GM23338 (cell line): ENCODE results near the gene NPW. TPM values are rescaled to one million over a fixed set of nuclear protein-coding genes. Genes with fewer than 3 reads are reported as not detected.

ENCODE experiments used
- ATAC-seq: fragments of 200-7000 bp; cut with Tn5 transposase; 3 replicates; pipeline ENCODE4 v1.9.1; 2020
- DNase-seq: peaks from one replicate; pipeline ENCODE4 v3.0.0-alpha.2; 2015; ENCODE audit warnings: low spot score
- H2AFZ ChIP-seq: fragments of 200-600 bp; sonication (generic); 2 replicates; pipeline ENCODE4 v1.8.0; 2016; ENCODE audit warnings: antibody characterized with exemption, mild to moderate bottlenecking, moderate library complexity
- H3F3A ChIP-seq: fragments of 200-600 bp; sonication (generic); replicated peaks from 2 replicates; pipeline ENCODE4 v1.8.0; 2017; ENCODE audit warnings: antibody characterized with exemption, mixed run types, low read depth
- H3K27ac ChIP-seq: fragments of 200-600 bp; sonication (generic); 2 replicates; pipeline ENCODE4 v1.6.1; 2016; ENCODE audit warnings: low read depth
- H3K27me3 ChIP-seq: fragments of 200-600 bp; sonication (generic); 2 replicates; pipeline ENCODE4 v1.8.0; 2016; ENCODE audit warnings: mild to moderate bottlenecking, mixed run types, moderate library complexity; ENCODE audit not compliant: insufficient read depth
- H3K36me3 ChIP-seq: fragments of 200-600 bp; sonication (generic); 2 replicates; pipeline ENCODE4 v1.8.0; 2016; ENCODE audit warnings: mild to moderate bottlenecking; ENCODE audit not compliant: insufficient read depth
- H3K4me1 ChIP-seq: fragments of 200-600 bp; sonication (generic); 2 replicates; pipeline ENCODE4 v1.8.0; 2016; ENCODE audit warnings: mild to moderate bottlenecking, moderate library complexity; ENCODE audit not compliant: insufficient read depth
- H3K4me2 ChIP-seq: fragments of 200-600 bp; sonication (generic); 2 replicates; pipeline ENCODE4 v1.7.1; 2017; ENCODE audit warnings: mixed run types
- H3K4me3 ChIP-seq: fragments of 200-600 bp; sonication (generic); 2 replicates; pipeline ENCODE4 v1.6.1; 2016; ENCODE audit warnings: mixed run types
- H3K79me2 ChIP-seq: fragments of 200-600 bp; sonication (generic); replicated peaks from 2 replicates; pipeline ENCODE4 v1.8.0; 2017; ENCODE audit warnings: mild to moderate bottlenecking; ENCODE audit not compliant: insufficient read depth
- H3K9me2 ChIP-seq: fragments of 200-600 bp; sonication (generic); 2 replicates; pipeline ENCODE4 v1.8.0; 2017; ENCODE audit not compliant: insufficient read depth
- H4K20me1 ChIP-seq: fragments of 200-600 bp; sonication (generic); replicated peaks from 2 replicates; pipeline ENCODE4 v1.8.0; 2017; ENCODE audit warnings: mild to moderate bottlenecking; ENCODE audit not compliant: insufficient read depth
- H3K27ac Mint-ChIP-seq: 2 replicates; pipeline ENCODE4 v1.8.0; 2020; ENCODE audit warnings: inconsistent platforms, mild to moderate bottlenecking, moderate library complexity, mixed read lengths
- H3K27me3 Mint-ChIP-seq: 3 replicates; pipeline ENCODE4 v1.8.0; 2022; ENCODE audit warnings: low read depth, mild to moderate bottlenecking, moderate library complexity, mixed read lengths, inconsistent platforms; ENCODE audit not compliant: insufficient read depth, poor library complexity
- H3K36me3 Mint-ChIP-seq: 3 replicates; pipeline ENCODE4 v1.8.0; 2021; ENCODE audit warnings: low read depth, mild to moderate bottlenecking, inconsistent platforms, moderate library complexity, mixed read lengths
- H3K4me1 Mint-ChIP-seq: 3 replicates; pipeline ENCODE4 v1.8.0; 2020; ENCODE audit warnings: mild to moderate bottlenecking, inconsistent platforms, mixed read lengths
- H3K4me3 Mint-ChIP-seq: 3 replicates; pipeline ENCODE4 v1.8.0; 2021; ENCODE audit warnings: moderate library complexity, mild to moderate bottlenecking, inconsistent platforms, mixed read lengths
- H3K9me3 Mint-ChIP-seq: 3 replicates; pipeline ENCODE4 v1.8.0; 2020; ENCODE audit warnings: moderate library complexity, mild to moderate bottlenecking, inconsistent platforms, mixed read lengths
- EZH2 ChIP-seq: fragments of 200-600 bp; sonication (generic); IDR thresholded peaks from one replicate; pipeline ENCODE4 v1.8.0; 2017; ENCODE audit warnings: antibody characterized with exemption, mild to moderate bottlenecking, low read depth; ENCODE audit not compliant: unreplicated experiment
- EZH2phosphoT487 ChIP-seq: fragments of 200-600 bp; sonication (generic); IDR thresholded peaks from one replicate; pipeline ENCODE4 v1.8.1; 2018; ENCODE audit warnings: antibody characterized with exemption; ENCODE audit not compliant: unreplicated experiment
- JUNB ChIP-seq: IDR thresholded peaks from one replicate; pipeline ENCODE4 v1.6.1; 2016; ENCODE audit warnings: antibody characterized with exemption; ENCODE audit not compliant: unreplicated experiment
- NANOG ChIP-seq: IDR thresholded peaks from 2 replicates; pipeline ENCODE4 v1.6.1; 2016; ENCODE audit warnings: antibody characterized with exemption, borderline replicate concordance
- ZNF331 ChIP-seq: fragments of 250-450 bp; sonication (Bioruptor Pico); IDR thresholded peaks from 2 replicates; pipeline ENCODE4 v1.5.0; 2020; ENCODE audit warnings: low read depth, mild to moderate bottlenecking, moderate library complexity
- ZNF462 ChIP-seq: fragments of 250-450 bp; sonication (Bioruptor Pico); IDR thresholded peaks from 2 replicates; pipeline ENCODE4 v1.5.0; 2020; ENCODE audit warnings: mild to moderate bottlenecking, moderate library complexity
- polyA plus RNA-seq: library from polyadenylated mRNA; unstranded; fragments of >200 nt; fragmentation: Nextera tagmentation; extraction: Ambion mirVana; gene quantifications from 2 replicates; pipeline ENCODE4 v1.2.1, GENCODE V29; 2016
- total RNA-seq: library from RNA; depleted of rRNA; stranded (reverse); fragments of >200 nt; shearing (Covaris generic); gene quantifications from 2 replicates; pipeline ENCODE4 v1.2.3, GENCODE V29; 2014
- TF ChIP-seq, protein P1 (sequence below), 2 experiments: fragments of 200-600 bp in 1 of 2; sonication (generic) in 1 of 2; conservative IDR thresholded peaks; 2 replicates each; pipeline versions ENCODE4 v1.5.1 to v1.6.1; 2016 to 2017; ENCODE audit warnings: antibody characterized with exemption in 2 of 2, low read depth in 2 of 2, mild to moderate bottlenecking in 2 of 2, moderate library complexity in 1 of 2

The NPW gene
- total and polyA plus RNA-seq, 2 experiments from 2014 or later = 4.5 to 37.6 TPM

GRCh38 chr16:1981398-1981836 lies 38.2 kb upstream of the NPW start, which contains the start of gene NOXO1:
TSS of gene NOXO1 (minus strand) at chr16:1981469. CDS start at chr16:1981179, 290 bp downstream.
- Mint-ChIP-seq H3K27ac (no peak within 1 kb of the TSS), H3K27me3 (peaks cover 48% of the 10 kb centered on the region), H3K36me3 (peaks cover 14% of the 10 kb centered on the region), H3K4me1 (peaks cover 23% of the 10 kb centered on the region), H3K9me3 (no peaks in the 10 kb centered on the region), H3K4me3 (peak within 1 kb of the TSS; percentile 68)
- no peaks in the 10 kb centered on the region for H3K36me3 ChIP-seq
- DNase-seq = no peak
- H3K9me2 ChIP-seq = no peaks in the 10 kb centered on the region
- H3K79me2 ChIP-seq = peaks cover 4% of the 10 kb centered on the region; the same call in 1 of the 2 replicates
- peak within 1 kb of the TSS; percentile 89 for H3K4me2 ChIP-seq
- no peak within 1 kb of the TSS for H3K27ac ChIP-seq
- H3K27me3 ChIP-seq = peaks cover 36% of the 10 kb centered on the region
- H3K4me1 ChIP-seq = peaks cover 21% of the 10 kb centered on the region
- H3K4me3 ChIP-seq = peak within 1 kb of the TSS; percentile 68
- no peak for ATAC-seq
- H4K20me1 ChIP-seq = no peaks in the 10 kb centered on the region; the same call in none of the 2 replicates
- H3F3A ChIP-seq = peaks cover 34% of the 10 kb centered on the region
- H2AFZ ChIP-seq = 0 out of 2 replicates have a peak within 1 kb of the TSS, but pooled peaks have one; percentile 38
- TF ChIP-seq, protein P1, sequence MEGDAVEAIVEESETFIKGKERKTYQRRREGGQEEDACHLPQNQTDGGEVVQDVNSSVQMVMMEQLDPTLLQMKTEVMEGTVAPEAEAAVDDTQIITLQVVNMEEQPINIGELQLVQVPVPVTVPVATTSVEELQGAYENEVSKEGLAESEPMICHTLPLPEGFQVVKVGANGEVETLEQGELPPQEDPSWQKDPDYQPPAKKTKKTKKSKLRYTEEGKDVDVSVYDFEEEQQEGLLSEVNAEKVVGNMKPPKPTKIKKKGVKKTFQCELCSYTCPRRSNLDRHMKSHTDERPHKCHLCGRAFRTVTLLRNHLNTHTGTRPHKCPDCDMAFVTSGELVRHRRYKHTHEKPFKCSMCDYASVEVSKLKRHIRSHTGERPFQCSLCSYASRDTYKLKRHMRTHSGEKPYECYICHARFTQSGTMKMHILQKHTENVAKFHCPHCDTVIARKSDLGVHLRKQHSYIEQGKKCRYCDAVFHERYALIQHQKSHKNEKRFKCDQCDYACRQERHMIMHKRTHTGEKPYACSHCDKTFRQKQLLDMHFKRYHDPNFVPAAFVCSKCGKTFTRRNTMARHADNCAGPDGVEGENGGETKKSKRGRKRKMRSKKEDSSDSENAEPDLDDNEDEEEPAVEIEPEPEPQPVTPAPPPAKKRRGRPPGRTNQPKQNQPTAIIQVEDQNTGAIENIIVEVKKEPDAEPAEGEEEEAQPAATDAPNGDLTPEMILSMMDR (conservative IDR thresholded peaks at IDR 0.05; ENCODE audit: low read depth in 2 of 2) = no peak
- TF ChIP-seq EZH2 (peak; percentile 14), NANOG (no peak), JUNB (no peak), EZH2phosphoT487 (no peak), ZNF331 (CRISPR knock-in tag) (no peak), ZNF462 (CRISPR knock-in tag) (no peak)
